K562 (cell line): ENCODE measurements around the gene GMEB2. TPM values are rescaled to one million over a fixed set of nuclear protein-coding genes. Genes with fewer than 3 reads are reported as not detected.

Source experiments
- BACH1 ChIP-seq: fragments of 200-800 bp; sonication (Bioruptor generic); IDR thresholded peaks from 2 replicates; pipeline ENCODE4 v1.6.1; 2016; ENCODE audit warnings: missing genetic modification characterization, missing compliant biosample characterization
- CTCF ChIP-seq, 3 experiments: IDR thresholded peaks in 2 of 3; conservative IDR thresholded peaks in 1 of 3; 2 replicates each; pipeline ENCODE4 v1.5.1; 2011 to 2012; ENCODE audit warnings: low read length in 3 of 3, mild to moderate bottlenecking in 3 of 3, control low read depth in 2 of 3, improper control_type of control experiment in 1 of 3, inconsistent platforms in 1 of 3, low read depth in 1 of 3, mixed read lengths in 1 of 3, moderate library complexity in 1 of 3; ENCODE audit not compliant: insufficient read depth in 2 of 3
- E2F3 ChIP-seq: fragments of 250-450 bp; sonication (Bioruptor Pico); IDR thresholded peaks from 2 replicates; pipeline ENCODE4 v1.4.0; 2020; ENCODE audit warnings: mild to moderate bottlenecking
- E4F1 ChIP-seq: fragments of 250-450 bp; sonication (Bioruptor Pico); IDR thresholded peaks from 2 replicates; pipeline ENCODE4 v1.5.0; 2021; ENCODE audit warnings: mild to moderate bottlenecking, borderline replicate concordance
- HBP1 ChIP-seq: fragments of 450-650 bp; formaldehyde crosslinking; IDR thresholded peaks from 2 replicates; pipeline ENCODE4 v1.4.0; 2022; ENCODE audit warnings: missing genetic modification characterization
- L3MBTL2 ChIP-seq: fragments of 450-650 bp; IDR thresholded peaks from 2 replicates; pipeline ENCODE4 v1.6.1; 2016; ENCODE audit warnings: mild to moderate bottlenecking, moderate library complexity
- MAX ChIP-seq: sonication (generic); formaldehyde crosslinking; IDR thresholded peaks from 2 replicates; pipeline ENCODE4 v1.9.0; 2022; ENCODE audit warnings: mild to moderate bottlenecking, missing genetic modification reagents
- NRF1 ChIP-seq, 2 experiments: fragments of 450-650 bp; IDR thresholded peaks in 1 of 2; conservative IDR thresholded peaks in 1 of 2; 2 replicates each; pipeline ENCODE4 v1.6.1; 2014; ENCODE audit warnings: mild to moderate bottlenecking in 2 of 2
- RNF2 ChIP-seq: sonication (generic); IDR thresholded peaks from 2 replicates; pipeline ENCODE4 v1.6.1; 2016
- SLC30A9 ChIP-seq: fragments of 250-450 bp; sonication (Bioruptor Pico); IDR thresholded peaks from 2 replicates; pipeline ENCODE4 v1.8.0; 2022; ENCODE audit warnings: mild to moderate bottlenecking, moderate library complexity
- SMAD4 ChIP-seq: fragments of 250-450 bp; sonication (Bioruptor Pico); conservative IDR thresholded peaks from 2 replicates; pipeline ENCODE4 v1.8.0; 2021; ENCODE audit warnings: inconsistent platforms, mild to moderate bottlenecking, moderate library complexity
- TCFL5 ChIP-seq: fragments of 250-450 bp; sonication (Bioruptor Pico); conservative IDR thresholded peaks from 2 replicates; pipeline ENCODE4 v1.6.1; 2021; ENCODE audit warnings: mild to moderate bottlenecking, moderate library complexity, matching md5 sums
- THAP12 ChIP-seq: fragments of 250-450 bp; sonication (Bioruptor Pico); IDR thresholded peaks from 2 replicates; pipeline ENCODE4 v1.9.0; 2021; ENCODE audit warnings: mild to moderate bottlenecking, inconsistent platforms
- THRB ChIP-seq: fragments of 450-650 bp; formaldehyde crosslinking; conservative IDR thresholded peaks from 2 replicates; pipeline ENCODE4 v1.4.0; 2022; ENCODE audit warnings: mild to moderate bottlenecking, missing genetic modification characterization
- ZBTB7A ChIP-seq: IDR thresholded peaks from 2 replicates; pipeline ENCODE4 v1.6.1; 2011; ENCODE audit warnings: low read depth, mild to moderate bottlenecking, low read length, moderate library complexity, borderline replicate concordance; ENCODE audit not compliant: control insufficient read depth
- ZNF217 ChIP-seq: sonication (generic); formaldehyde crosslinking; IDR thresholded peaks from 2 replicates; pipeline ENCODE4 v1.8.0; 2022; ENCODE audit warnings: mild to moderate bottlenecking, missing genetic modification reagents
- ZNF778 ChIP-seq: fragments of 450-650 bp; formaldehyde crosslinking; IDR thresholded peaks from 2 replicates; pipeline ENCODE4 v1.4.0; 2020; ENCODE audit warnings: mild to moderate bottlenecking, moderate library complexity
- polyA plus RNA-seq, 8 experiments: library from polyadenylated mRNA; depleted of rRNA in 4 of 8; stranded (reverse) in 5 of 8; unstranded in 3 of 8; fragments of >200 nt; fragmentation: Nextera tagmentation in 2 of 8; fragmentation: Illumina TruSeq in 1 of 8; extraction: Ambion mirVana in 2 of 8; extraction: Trizol in 1 of 8; gene quantifications; 2 replicates each; pipeline versions ENCODE4 v1.2.1 to v1.2.3, GENCODE V29; 2011 to 2014; ENCODE audit warnings: inconsistent platforms in 1 of 8, missing spikeins in 1 of 8
- total RNA-seq, 7 experiments: library from RNA; depleted of rRNA in 6 of 7; stranded (reverse); fragments of >200 nt in 6 of 7; fragmentation: Illumina TruSeq in 2 of 7; extraction: Trizol in 2 of 7; gene quantifications; 2 replicates each; pipeline versions ENCODE4 v1.2.1 to v1.2.3, GENCODE V29; 2011 to 2021; ENCODE audit warnings: low replicate concordance in 1 of 7

The GMEB2 gene
- total and polyA plus RNA-seq, 9 of the 15 experiments (the other 6 are each of a cell fraction or from before 2014, with no cell fraction given) = 0.03 to 13.9 (median 6.3) TPM

GRCh38 chr20:63641792-63642523, 15.1 kb upstream of the GMEB2 start (continued):
- TF ChIP-seq E2F3 (CRISPR knock-in tag) (no peak), THAP12 (0 out of 2 replicates have a peak, but pooled peaks have one; percentile 28), HBP1 (CRISPR knock-in tag) (no peak), MAX (peak; percentile 95), SMAD4 (0 out of 2 replicates have a peak, but pooled peaks have one; percentile 33), TCFL5 (CRISPR knock-in tag) (no peak), CTCF (IDR thresholded peaks at IDR 0.05 in 2 of 3, conservative IDR thresholded peaks at IDR 0.05 in 1 of 3; ENCODE audit: insufficient read depth in 2 of 3, low read depth in 1 of 3, low read length in 3 of 3) (peak; percentile 38 to 75 (median 59); a peak in 5 of 6 replicates), THRB (CRISPR knock-in tag) (no peak), L3MBTL2 (peak; percentile 79; the same call in 1 of the 2 replicates), NRF1 (conservative IDR thresholded peaks at IDR 0.05 in 1 of 2, IDR thresholded peaks at IDR 0.05 in 1 of 2) (peak; percentile 89 to 91), ZNF217 (CRISPR knock-in tag) (no peak), BACH1 (tag) (no peak), ZNF778 (CRISPR knock-in tag) (no peak), ZBTB7A (peak; percentile 81; the same call in 1 of the 2 replicates), RNF2 (no peak), SLC30A9 (CRISPR knock-in tag) (no peak), E4F1 (CRISPR knock-in tag) (no peak)
